ENCODE measurements around the gene IL22RA1. TPM values are rescaled to one million over a fixed set of nuclear protein-coding genes. Genes with fewer than 3 reads are reported as not detected.
A peak's percentile ranks its signal among the peaks of the same experiment; 100 is the strongest.

The IL22RA1 gene
- total and polyA plus RNA-seq, 9 of the 15 experiments (the other 6 are each of a cell fraction or from before 2014, with no cell fraction given), result not detected

DNA sequence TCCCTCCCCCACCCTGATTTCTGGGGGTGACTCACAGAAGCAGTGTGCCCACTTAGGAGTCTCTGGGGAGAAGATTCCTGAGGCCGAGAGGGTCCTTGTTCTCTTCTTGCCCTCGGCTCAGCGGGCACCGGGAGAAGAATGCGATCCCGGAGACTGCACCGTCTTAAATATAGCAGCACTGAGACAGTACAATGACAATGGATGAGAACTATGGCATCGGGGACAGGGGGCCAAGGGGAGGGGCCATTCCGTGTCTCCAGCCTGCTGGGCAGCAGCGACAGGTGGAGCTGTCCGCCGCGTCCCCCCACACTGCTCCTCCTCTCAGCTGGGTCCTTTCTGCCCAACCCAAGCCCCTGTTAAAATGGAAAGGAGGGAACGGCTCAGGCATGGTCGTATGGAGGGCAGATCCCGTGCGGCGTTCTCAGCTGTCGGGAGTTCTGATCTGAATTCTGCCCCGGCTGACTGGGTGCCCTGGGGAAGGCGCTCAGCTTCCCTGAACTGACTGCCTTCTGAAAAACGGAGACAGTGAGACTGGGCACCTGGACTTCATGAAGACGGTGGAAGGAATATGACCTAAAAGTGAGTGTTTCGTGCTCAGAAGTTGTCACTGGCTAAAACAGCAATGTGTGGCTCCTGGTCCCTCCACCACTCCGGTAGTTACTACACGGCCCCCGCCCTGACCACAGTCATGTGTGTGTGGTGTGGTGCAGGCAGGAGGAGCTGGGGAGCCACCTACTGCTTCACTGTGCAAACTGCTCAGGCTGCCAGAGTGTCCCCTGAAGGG is 30.8 kb downstream of the IL22RA1 start, which contains the start of gene MYOM3 (continued):
- TF ChIP-seq, protein P1, sequence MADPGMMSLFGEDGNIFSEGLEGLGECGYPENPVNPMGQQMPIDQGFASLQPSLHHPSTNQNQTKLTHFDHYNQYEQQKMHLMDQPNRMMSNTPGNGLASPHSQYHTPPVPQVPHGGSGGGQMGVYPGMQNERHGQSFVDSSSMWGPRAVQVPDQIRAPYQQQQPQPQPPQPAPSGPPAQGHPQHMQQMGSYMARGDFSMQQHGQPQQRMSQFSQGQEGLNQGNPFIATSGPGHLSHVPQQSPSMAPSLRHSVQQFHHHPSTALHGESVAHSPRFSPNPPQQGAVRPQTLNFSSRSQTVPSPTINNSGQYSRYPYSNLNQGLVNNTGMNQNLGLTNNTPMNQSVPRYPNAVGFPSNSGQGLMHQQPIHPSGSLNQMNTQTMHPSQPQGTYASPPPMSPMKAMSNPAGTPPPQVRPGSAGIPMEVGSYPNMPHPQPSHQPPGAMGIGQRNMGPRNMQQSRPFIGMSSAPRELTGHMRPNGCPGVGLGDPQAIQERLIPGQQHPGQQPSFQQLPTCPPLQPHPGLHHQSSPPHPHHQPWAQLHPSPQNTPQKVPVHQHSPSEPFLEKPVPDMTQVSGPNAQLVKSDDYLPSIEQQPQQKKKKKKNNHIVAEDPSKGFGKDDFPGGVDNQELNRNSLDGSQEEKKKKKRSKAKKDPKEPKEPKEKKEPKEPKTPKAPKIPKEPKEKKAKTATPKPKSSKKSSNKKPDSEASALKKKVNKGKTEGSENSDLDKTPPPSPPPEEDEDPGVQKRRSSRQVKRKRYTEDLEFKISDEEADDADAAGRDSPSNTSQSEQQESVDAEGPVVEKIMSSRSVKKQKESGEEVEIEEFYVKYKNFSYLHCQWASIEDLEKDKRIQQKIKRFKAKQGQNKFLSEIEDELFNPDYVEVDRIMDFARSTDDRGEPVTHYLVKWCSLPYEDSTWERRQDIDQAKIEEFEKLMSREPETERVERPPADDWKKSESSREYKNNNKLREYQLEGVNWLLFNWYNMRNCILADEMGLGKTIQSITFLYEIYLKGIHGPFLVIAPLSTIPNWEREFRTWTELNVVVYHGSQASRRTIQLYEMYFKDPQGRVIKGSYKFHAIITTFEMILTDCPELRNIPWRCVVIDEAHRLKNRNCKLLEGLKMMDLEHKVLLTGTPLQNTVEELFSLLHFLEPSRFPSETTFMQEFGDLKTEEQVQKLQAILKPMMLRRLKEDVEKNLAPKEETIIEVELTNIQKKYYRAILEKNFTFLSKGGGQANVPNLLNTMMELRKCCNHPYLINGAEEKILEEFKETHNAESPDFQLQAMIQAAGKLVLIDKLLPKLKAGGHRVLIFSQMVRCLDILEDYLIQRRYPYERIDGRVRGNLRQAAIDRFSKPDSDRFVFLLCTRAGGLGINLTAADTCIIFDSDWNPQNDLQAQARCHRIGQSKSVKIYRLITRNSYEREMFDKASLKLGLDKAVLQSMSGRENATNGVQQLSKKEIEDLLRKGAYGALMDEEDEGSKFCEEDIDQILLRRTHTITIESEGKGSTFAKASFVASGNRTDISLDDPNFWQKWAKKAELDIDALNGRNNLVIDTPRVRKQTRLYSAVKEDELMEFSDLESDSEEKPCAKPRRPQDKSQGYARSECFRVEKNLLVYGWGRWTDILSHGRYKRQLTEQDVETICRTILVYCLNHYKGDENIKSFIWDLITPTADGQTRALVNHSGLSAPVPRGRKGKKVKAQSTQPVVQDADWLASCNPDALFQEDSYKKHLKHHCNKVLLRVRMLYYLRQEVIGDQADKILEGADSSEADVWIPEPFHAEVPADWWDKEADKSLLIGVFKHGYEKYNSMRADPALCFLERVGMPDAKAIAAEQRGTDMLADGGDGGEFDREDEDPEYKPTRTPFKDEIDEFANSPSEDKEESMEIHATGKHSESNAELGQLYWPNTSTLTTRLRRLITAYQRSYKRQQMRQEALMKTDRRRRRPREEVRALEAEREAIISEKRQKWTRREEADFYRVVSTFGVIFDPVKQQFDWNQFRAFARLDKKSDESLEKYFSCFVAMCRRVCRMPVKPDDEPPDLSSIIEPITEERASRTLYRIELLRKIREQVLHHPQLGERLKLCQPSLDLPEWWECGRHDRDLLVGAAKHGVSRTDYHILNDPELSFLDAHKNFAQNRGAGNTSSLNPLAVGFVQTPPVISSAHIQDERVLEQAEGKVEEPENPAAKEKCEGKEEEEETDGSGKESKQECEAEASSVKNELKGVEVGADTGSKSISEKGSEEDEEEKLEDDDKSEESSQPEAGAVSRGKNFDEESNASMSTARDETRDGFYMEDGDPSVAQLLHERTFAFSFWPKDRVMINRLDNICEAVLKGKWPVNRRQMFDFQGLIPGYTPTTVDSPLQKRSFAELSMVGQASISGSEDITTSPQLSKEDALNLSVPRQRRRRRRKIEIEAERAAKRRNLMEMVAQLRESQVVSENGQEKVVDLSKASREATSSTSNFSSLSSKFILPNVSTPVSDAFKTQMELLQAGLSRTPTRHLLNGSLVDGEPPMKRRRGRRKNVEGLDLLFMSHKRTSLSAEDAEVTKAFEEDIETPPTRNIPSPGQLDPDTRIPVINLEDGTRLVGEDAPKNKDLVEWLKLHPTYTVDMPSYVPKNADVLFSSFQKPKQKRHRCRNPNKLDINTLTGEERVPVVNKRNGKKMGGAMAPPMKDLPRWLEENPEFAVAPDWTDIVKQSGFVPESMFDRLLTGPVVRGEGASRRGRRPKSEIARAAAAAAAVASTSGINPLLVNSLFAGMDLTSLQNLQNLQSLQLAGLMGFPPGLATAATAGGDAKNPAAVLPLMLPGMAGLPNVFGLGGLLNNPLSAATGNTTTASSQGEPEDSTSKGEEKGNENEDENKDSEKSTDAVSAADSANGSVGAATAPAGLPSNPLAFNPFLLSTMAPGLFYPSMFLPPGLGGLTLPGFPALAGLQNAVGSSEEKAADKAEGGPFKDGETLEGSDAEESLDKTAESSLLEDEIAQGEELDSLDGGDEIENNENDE (IDR thresholded peaks at IDR 0.05; ENCODE audit: low read depth, low read length), result no peak
- TF ChIP-seq SMAD3 (CRISPR knock-in tag; conservative IDR thresholded peaks at IDR 0.05) (no peak), ZNF184 (CRISPR knock-in tag; IDR thresholded peaks at IDR 0.05) (no peak), ZBTB17 (CRISPR knock-in tag; IDR thresholded peaks at IDR 0.05) (peak; percentile 34; the same call in 1 of the 2 replicates), ZBTB7A (IDR thresholded peaks at IDR 0.05; ENCODE audit: borderline replicate concordance, control insufficient read depth, low read depth, low read length) (no peak), RHOXF2B (CRISPR knock-in tag; conservative IDR thresholded peaks at IDR 0.05) (no peak), GABPB1 (CRISPR knock-in tag; IDR thresholded peaks at IDR 0.05) (0 out of 2 replicates have a peak, but pooled peaks have one; percentile 30), THRAP3 (IDR thresholded peaks at IDR 0.05; ENCODE audit: borderline replicate concordance) (no peak), ZKSCAN3 (CRISPR knock-in tag; IDR thresholded peaks at IDR 0.05) (no peak), SMARCC2 (IDR thresholded peaks at IDR 0.05; ENCODE audit: low read depth) (no peak)
- TF ChIP-seq, protein P2, sequence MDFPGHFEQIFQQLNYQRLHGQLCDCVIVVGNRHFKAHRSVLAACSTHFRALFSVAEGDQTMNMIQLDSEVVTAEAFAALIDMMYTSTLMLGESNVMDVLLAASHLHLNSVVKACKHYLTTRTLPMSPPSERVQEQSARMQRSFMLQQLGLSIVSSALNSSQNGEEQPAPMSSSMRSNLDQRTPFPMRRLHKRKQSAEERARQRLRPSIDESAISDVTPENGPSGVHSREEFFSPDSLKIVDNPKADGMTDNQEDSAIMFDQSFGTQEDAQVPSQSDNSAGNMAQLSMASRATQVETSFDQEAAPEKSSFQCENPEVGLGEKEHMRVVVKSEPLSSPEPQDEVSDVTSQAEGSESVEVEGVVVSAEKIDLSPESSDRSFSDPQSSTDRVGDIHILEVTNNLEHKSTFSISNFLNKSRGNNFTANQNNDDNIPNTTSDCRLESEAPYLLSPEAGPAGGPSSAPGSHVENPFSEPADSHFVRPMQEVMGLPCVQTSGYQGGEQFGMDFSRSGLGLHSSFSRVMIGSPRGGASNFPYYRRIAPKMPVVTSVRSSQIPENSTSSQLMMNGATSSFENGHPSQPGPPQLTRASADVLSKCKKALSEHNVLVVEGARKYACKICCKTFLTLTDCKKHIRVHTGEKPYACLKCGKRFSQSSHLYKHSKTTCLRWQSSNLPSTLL (IDR thresholded peaks at IDR 0.05), result no peak
- TF ChIP-seq, protein P3, sequence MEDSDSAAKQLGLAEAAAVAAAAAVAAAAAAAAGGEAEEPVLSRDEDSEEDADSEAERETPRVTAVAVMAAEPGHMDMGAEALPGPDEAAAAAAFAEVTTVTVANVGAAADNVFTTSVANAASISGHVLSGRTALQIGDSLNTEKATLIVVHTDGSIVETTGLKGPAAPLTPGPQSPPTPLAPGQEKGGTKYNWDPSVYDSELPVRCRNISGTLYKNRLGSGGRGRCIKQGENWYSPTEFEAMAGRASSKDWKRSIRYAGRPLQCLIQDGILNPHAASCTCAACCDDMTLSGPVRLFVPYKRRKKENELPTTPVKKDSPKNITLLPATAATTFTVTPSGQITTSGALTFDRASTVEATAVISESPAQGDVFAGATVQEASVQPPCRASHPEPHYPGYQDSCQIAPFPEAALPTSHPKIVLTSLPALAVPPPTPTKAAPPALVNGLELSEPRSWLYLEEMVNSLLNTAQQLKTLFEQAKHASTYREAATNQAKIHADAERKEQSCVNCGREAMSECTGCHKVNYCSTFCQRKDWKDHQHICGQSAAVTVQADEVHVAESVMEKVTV (CRISPR knock-in tag; IDR thresholded peaks at IDR 0.05), result peak; percentile 93

Measured in K562 (cell line).